NCI-H128 (cell line): ENCODE measurements around the gene IRGC.

ENCODE experiments used
- DNase-seq: peaks from one replicate; lab custom pipeline; 2025; ENCODE audit not compliant: unreplicated experiment; lab: John Stamatoyannopoulos, UW

IRGC gene

GRCh38 chr19:43690890-43691289 is 25.0 kb upstream of the IRGC start:
- no peak for DNase-seq

GRCh38 chr19:43691755-43692154 is 24.1 kb upstream of the IRGC start:
- no peak for DNase-seq

GRCh38 chr19:43692385-43692784 is 23.5 kb upstream of the IRGC start:
- DNase-seq: no peak

- DNase-seq: no peak
These were observed 23.0 kb upstream of the IRGC start for GRCh38 chr19:43692877-43693276.

GRCh38 chr19:43694553-43694952 is 21.3 kb upstream of the IRGC start:
- no peak for DNase-seq

GRCh38 chr19:43695985-43696704 is 19.7 kb upstream of the IRGC start:
- DNase-seq: no peak

GRCh38 chr19:43697295-43697694 is 18.6 kb upstream of the IRGC start:
- DNase-seq: no peak

- DNase-seq: no peak
These were observed 16.1 kb upstream of the IRGC start for GRCh38 chr19:43699506-43700394.

- DNase-seq: no peak
These were observed 15.4 kb upstream of the IRGC start for GRCh38 chr19:43700395-43701000.

GRCh38 chr19:43704002-43704705 is 11.7 kb upstream of the IRGC start:
- DNase-seq: no peak

GRCh38 chr19:43705729-43706128 is 10.1 kb upstream of the IRGC start:
- DNase-seq: no peak

GRCh38 chr19:43707158-43707712 is 8.6 kb upstream of the IRGC start:
- DNase-seq: no peak

GRCh38 chr19:43708716-43709115 is 7.2 kb upstream of the IRGC start:
- DNase-seq: no peak

GRCh38 chr19:43711751-43712355 is 4.0 kb upstream of the IRGC start:
- no peak for DNase-seq

GRCh38 chr19:43713208-43713607 is 2.7 kb upstream of the IRGC start:
- DNase-seq: no peak

- no peak for DNase-seq
These were observed 2.9 kb downstream of the IRGC start for GRCh38 chr19:43718627-43719377.

GRCh38 chr19:43719378-43719868 is 3.5 kb downstream of the IRGC start:
- DNase-seq: no peak

GRCh38 chr19:43719918-43720317 is 4.0 kb downstream of the IRGC start:
- no peak for DNase-seq

GRCh38 chr19:43720936-43721335 is 5.1 kb downstream of the IRGC start:
- no peak for DNase-seq
